ENCODE data around the gene SMPDL3A.

Gene SMPDL3A

GRCh38 chr6:122806291-122806690, 17.2 kb downstream of the SMPDL3A start:
- DNase-seq, result no peak

- no peak for DNase-seq
Measured at GRCh38 chr6:122808121-122808885, 19.2 kb downstream of the SMPDL3A start.

DNA sequence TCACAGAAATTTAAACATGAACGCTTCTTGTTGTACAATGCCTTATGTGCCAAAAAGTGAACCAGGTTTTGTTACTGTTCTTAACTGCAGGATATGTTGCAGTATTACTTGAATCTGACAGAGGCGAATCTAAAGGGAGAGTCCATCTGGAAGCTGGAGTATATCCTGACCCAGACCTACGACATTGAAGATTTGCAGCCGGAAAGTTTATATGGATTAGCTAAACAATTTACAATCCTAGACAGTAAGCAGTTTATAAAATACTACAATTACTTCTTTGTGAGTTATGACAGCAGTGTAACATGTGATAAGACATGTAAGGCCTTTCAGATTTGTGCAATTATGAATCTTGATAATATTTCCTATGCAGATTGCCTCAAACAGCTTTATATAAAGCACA, 19.9 kb downstream of the SMPDL3A start:
- no peak for DNase-seq

GRCh38 chr6:122809691-122810090, 20.6 kb downstream of the SMPDL3A start:
- DNase-seq, result no peak

DNA sequence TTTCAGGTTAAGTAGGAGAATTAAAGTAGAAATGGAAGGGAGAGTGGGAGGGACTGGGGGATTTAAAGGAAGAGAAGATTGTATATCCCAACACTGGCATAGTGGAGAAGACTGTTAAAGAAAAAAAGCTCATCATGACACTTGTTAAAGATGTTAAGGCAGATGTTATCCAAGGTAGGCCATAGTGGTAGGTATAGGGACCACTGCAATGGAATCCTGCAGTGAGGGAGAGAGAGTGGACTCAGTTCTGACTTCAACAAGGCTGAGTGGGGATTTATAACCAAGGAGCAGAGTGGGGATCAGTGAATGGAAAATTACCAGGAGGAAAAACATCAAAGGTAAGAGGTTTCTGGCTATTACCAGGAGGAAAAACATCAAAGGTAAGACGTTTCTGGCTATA, 21.1 kb downstream of the SMPDL3A start:
- DNase-seq, result no peak

DNA sequence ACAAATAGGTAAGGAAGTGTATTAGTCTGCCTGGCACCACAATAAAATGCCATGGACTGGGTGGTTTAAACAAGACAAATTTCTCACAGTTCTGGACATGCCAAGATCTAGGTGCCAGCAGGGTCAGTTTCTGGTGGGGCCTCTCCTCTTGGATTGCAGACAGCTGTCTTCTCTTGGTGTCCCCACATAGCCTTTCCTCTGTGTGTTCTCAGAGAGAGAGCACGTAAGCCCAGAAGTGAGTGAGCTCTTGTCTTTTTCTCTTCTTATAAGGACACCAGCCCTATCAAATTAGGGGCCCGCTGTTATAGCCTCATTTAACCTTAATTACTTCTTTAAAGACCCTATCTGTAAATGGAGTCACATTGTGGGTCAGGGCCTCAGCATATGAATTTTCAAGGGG, 28.3 kb downstream of the SMPDL3A start:
- peak; percentile 33 for DNase-seq

DNA sequence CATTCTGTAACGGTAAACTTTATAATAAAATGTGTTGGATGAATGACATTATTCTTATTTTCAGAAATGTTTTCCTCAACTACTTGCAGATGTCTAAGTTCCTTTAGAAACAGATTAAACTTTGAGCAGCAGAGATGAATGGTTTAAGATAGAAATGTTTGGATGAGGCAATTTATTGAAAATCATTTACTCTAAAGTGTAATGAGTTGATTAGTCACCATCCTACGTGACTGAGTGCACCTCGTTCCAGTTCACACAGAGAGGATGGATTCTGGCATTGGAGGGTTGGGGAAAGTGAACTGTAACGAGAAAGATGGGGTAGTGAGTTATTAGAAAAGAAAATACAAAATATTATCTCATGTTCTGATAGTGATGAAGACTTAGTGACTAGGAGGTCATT, 28.7 kb downstream of the SMPDL3A start:
- DNase-seq, result no peak

DNA sequence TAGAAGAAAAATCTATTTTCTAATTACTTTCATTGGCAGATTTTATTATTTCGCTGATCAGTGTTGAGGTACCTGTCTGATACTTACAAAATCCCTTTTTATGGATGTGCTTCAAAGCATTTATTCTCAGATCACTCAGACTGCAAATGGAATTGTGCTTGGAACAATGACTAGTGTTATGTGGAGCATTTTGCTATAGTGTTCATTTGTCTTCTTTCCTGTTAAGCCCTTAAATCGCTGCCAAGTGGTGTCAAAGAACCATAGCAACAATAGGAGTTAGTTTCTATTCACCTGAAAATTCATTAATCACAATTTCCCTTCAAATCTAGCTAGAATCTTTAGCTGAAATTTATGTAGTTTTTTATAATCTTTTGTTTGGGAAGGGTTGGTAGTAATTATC, 29.8 kb downstream of the SMPDL3A start:
- DNase-seq, result peak; percentile 52

GRCh38 chr6:122821095-122821494, 32.0 kb downstream of the SMPDL3A start:
- DNase-seq, result no peak

- peak; percentile 46 for DNase-seq
Measured at GRCh38 chr6:122825163-122825562, 36.1 kb downstream of the SMPDL3A start.

DNA sequence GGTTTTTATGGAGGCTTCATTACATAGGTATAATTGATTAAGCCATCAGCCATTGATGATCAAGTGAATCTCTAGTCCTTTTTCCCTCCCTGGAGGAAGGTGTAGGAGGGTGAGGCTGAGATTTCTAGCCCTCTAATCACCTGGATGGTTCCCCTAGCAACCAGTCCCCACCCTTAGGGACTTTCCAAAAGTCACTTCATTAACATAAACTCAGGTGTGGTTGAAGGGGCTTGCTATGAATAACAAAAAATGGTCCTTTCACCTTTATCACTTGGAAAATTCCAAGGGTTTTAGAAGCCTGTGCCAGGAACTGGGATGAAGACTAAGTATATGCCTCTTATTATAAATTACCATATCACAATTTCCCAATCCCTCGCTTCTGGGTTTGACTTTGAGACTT, 40.4 kb downstream of the SMPDL3A start:
- no peak for DNase-seq

DNA sequence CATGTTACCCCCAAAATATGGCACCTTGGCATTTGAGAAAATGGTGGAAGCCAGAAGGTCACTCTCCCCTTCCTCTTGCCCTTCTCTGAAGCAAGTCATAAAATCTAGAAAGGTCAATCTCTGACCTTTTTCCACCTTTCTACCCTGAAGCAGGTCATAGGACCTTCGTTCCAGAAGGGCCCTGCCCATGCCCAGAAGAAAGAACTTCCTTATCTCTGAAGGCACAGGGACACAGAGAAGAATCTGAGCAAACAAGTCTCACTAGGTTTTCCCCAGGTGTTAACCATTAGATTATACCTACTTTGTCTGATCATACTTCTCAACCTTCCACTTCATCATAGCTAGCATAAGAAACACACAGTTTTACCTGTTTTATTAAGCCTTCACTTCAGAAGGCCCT, 42.5 kb downstream of the SMPDL3A start:
- no peak for DNase-seq

GRCh38 chr6:122832459-122832858, 43.4 kb downstream of the SMPDL3A start:
- DNase-seq, result no peak

DNA sequence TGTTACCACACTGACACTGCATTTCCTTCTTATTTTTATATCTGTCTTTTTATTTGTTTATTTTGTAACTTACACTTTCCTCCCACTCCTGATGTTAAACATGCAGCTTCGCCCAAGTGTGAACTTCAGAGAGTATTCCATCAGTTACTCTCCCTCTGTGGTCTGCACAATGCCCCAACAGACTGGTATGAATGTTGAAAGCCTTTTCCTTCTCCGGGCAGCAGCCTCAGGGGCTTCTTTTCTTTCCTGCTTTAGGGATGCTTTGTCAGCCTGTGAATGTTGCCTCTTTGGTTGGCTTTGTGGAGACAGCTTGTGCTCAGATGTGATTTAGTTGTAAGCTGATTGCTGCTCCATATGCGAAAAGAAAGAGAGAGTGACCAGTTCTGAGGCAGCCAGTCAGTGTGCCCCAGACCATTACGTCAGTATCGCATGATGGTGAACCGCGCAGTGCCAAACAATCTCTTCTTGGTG, 44.0 kb downstream of the SMPDL3A start:
- no peak for DNase-seq

- DNase-seq, result no peak
Measured at GRCh38 chr6:122838060-122838780, 49.2 kb downstream of the SMPDL3A start.

DNA sequence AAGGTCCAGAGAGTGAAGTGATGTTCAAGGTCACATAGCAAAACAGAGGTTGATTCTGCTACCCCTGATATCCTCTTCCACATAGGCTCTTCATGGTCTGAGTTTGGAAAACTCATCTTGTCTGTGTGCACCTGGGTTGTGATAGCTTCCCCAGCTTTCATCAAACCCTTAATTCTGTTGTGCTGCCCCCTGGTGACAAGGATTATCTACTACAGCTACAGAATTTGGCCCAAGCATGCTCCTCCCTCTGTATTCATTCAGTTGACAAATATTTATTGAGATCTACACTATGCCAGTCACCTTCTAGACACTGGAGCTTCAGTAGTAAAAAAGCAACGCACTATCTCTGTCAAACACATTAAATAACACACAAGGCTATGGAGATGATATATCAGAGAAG, 50.4 kb downstream of the SMPDL3A start:
- DNase-seq, result peak; percentile 65

- DNase-seq, result no peak
Measured at GRCh38 chr6:122839906-122840305, 50.8 kb downstream of the SMPDL3A start.

- DNase-seq, result no peak
Measured at GRCh38 chr6:122845464-122845863, 56.4 kb downstream of the SMPDL3A start.

GRCh38 chr6:122845916-122846612, 57.0 kb downstream of the SMPDL3A start:
- no peak for DNase-seq

- DNase-seq, result no peak
Measured at GRCh38 chr6:122853259-122853995, 64.4 kb downstream of the SMPDL3A start.

Measured in NCI-H1436 (cell line).